D721Med (cell line): ENCODE results near the gene TEX2.

Experiments used
- DNase-seq: peaks from one replicate; pipeline ENCODE4 v3.0.0; 2011; ENCODE audit warnings: low spot score; ENCODE audit not compliant: insufficient read length
- FAIRE-seq: peaks from 2 replicates; lab custom pipeline; 2011; peaks lifted over from hg19 to GRCh38; lab: Jason Lieb, UNC
- CTCF ChIP-seq: IDR thresholded peaks from 2 replicates; pipeline ENCODE4 v1.5.1; 2012; ENCODE audit warnings: mild to moderate bottlenecking, control low read depth; ENCODE audit not compliant: insufficient read depth; ENCODE audit errors: missing control alignments

The TEX2 gene

GRCh38 chr17:64164596-64165285, 98.3 kb downstream of the TEX2 start:
- FAIRE-seq = no peak

GRCh38 chr17:64163468-64163867, 99.6 kb downstream of the TEX2 start:
- TF ChIP-seq CTCF = no peak
- no peak for FAIRE-seq

More at GRCh38 chr17:64164596-64165285, 98.3 kb downstream of the TEX2 start:
- TF ChIP-seq CTCF = no peak
- DNase-seq = no peak

GRCh38 chr17:64162554-64162953, 100.5 kb downstream of the TEX2 start:
- TF ChIP-seq CTCF = no peak
- FAIRE-seq (no peak), DNase-seq (no peak)

More at GRCh38 chr17:64163468-64163867, 99.6 kb downstream of the TEX2 start:
- DNase-seq = no peak

GRCh38 chr17:64161380-64162176, 101.5 kb downstream of the TEX2 start:
- no peak for DNase-seq
- no peak for TF ChIP-seq CTCF
- FAIRE-seq = peak; percentile 41

- TF ChIP-seq CTCF = no peak
- DNase-seq (no peak), FAIRE-seq (no peak)
These were observed 102.7 kb downstream of the TEX2 start for GRCh38 chr17:64160378-64160777.

GRCh38 chr17:64158831-64159590, 104.0 kb downstream of the TEX2 start:
- TF ChIP-seq CTCF = no peak
- no peak for DNase-seq
- FAIRE-seq = no peak
